ENCODE data around the gene MOCS3.
A peak's percentile ranks its signal among the peaks of the same experiment; 100 is the strongest.

MOCS3 gene

GRCh38 chr20:50958615-50959542, at the start of gene MOCS3:
TSS of gene MOCS3 (plus strand) at chr20:50958818. CDS start at chr20:50958843, 25 bp downstream.
- H3K4me2 ChIP-seq (ENCODE audit: low read depth, low read length) = peak within 1 kb of the TSS; percentile 93
- DNase-seq = peak; percentile 92
- peak within 1 kb of the TSS; percentile 32 for H2AFZ ChIP-seq (ENCODE audit: low read length)
- H3K79me2 ChIP-seq (ENCODE audit: low read length) = peaks cover 77% of the 10 kb centered on the region
- H3K4me1 ChIP-seq (ENCODE audit: low read length) = peaks cover 37% of the 10 kb centered on the region
- H3K9me3 ChIP-seq (replicated peaks; ENCODE audit: insufficient read depth, low read length) = no peaks in the 10 kb centered on the region
- H3K36me3 ChIP-seq (replicated peaks; ENCODE audit: insufficient read depth, low read length) = 0 out of 2 replicates have a peak, but pooled peaks cover 4% of the 10 kb centered on the region
- H4K20me1 ChIP-seq (ENCODE audit: insufficient read depth, low read length) = peaks cover 7% of the 10 kb centered on the region; the same call in 1 of the 2 replicates
- H3K9me2 ChIP-seq (replicated peaks; ENCODE audit: insufficient read depth, low read length) = no peaks in the 10 kb centered on the region
- H3K27ac ChIP-seq (ENCODE audit: low read length) = peak within 1 kb of the TSS; percentile 74
- H3F3A ChIP-seq (ENCODE audit: insufficient read depth, low read length) = peaks cover 8% of the 10 kb centered on the region
- TF ChIP-seq EZH2phosphoT487 (IDR thresholded peaks at IDR 0.05; ENCODE audit: low read length) (no peak), CTCF (IDR thresholded peaks at IDR 0.05; ENCODE audit: low read length) (no peak), EZH2 (optimal IDR thresholded peaks at IDR 0.05; ENCODE audit: low read depth, low read length) (no peak)
- H3K4me3 ChIP-seq (ENCODE audit: low read length) = peak within 1 kb of the TSS; percentile 81
- no peaks in the 10 kb centered on the region for H3K27me3 ChIP-seq (replicated peaks; ENCODE audit: insufficient read depth, low read length)
- peak within 1 kb of the TSS; percentile 96 for H3K9ac ChIP-seq (ENCODE audit: low read length)

GRCh38 chr20:50909413-50909812, 49.2 kb upstream of the MOCS3 start:
- Histone ChIP-seq H3K9ac (ENCODE audit: low read length) (no peak overlapping the region), H3F3A (ENCODE audit: insufficient read depth, low read length) (peaks cover 31% of the 10 kb centered on the region), H3K9me2 (replicated peaks; ENCODE audit: insufficient read depth, low read length) (no peaks in the 10 kb centered on the region), H3K4me3 (ENCODE audit: low read length) (no peak overlapping the region), H3K4me2 (ENCODE audit: low read depth, low read length) (no peak overlapping the region), H3K9me3 (replicated peaks; ENCODE audit: insufficient read depth, low read length) (no peaks in the 10 kb centered on the region), H3K4me1 (ENCODE audit: low read length) (peaks cover 21% of the 10 kb centered on the region), H3K79me2 (ENCODE audit: low read length) (peaks cover 98% of the 10 kb centered on the region), H3K27me3 (replicated peaks; ENCODE audit: insufficient read depth, low read length) (no peaks in the 10 kb centered on the region), H4K20me1 (ENCODE audit: insufficient read depth, low read length) (peaks cover 80% of the 10 kb centered on the region), H3K36me3 (replicated peaks; ENCODE audit: insufficient read depth, low read length) (0 out of 2 replicates have a peak, but pooled peaks cover 8% of the 10 kb centered on the region), H3K27ac (ENCODE audit: low read length) (no peak overlapping the region), H2AFZ (ENCODE audit: low read length) (no peak overlapping the region)
- DNase-seq = no peak
- TF ChIP-seq EZH2 (optimal IDR thresholded peaks at IDR 0.05; ENCODE audit: low read depth, low read length) (no peak), EZH2phosphoT487 (IDR thresholded peaks at IDR 0.05; ENCODE audit: low read length) (no peak), CTCF (IDR thresholded peaks at IDR 0.05; ENCODE audit: low read length) (no peak)

GRCh38 chr20:50911030-50911429, 47.6 kb upstream of the MOCS3 start:
- no peak overlapping the region for H2AFZ ChIP-seq (ENCODE audit: low read length)
- H3K9me2 ChIP-seq (replicated peaks; ENCODE audit: insufficient read depth, low read length) = no peaks in the 10 kb centered on the region
- no peak overlapping the region for H3K4me3 ChIP-seq (ENCODE audit: low read length)
- H3K27ac ChIP-seq (ENCODE audit: low read length) = peak overlapping the region; percentile 30; the same call in 1 of the 2 replicates
- H3K4me2 ChIP-seq (ENCODE audit: low read depth, low read length) = peak overlapping the region; percentile 35; the same call in 1 of the 2 replicates
- peaks cover 28% of the 10 kb centered on the region for H3F3A ChIP-seq (ENCODE audit: insufficient read depth, low read length)
- peaks cover 12% of the 10 kb centered on the region; the same call in 1 of the 2 replicates for H3K36me3 ChIP-seq (replicated peaks; ENCODE audit: insufficient read depth, low read length)
- H3K9ac ChIP-seq (ENCODE audit: low read length) = no peak overlapping the region
- DNase-seq = no peak
- peaks cover 84% of the 10 kb centered on the region for H4K20me1 ChIP-seq (ENCODE audit: insufficient read depth, low read length)
- peaks cover 98% of the 10 kb centered on the region for H3K79me2 ChIP-seq (ENCODE audit: low read length)
- no peaks in the 10 kb centered on the region for H3K9me3 ChIP-seq (replicated peaks; ENCODE audit: insufficient read depth, low read length)
- H3K27me3 ChIP-seq (replicated peaks; ENCODE audit: insufficient read depth, low read length) = no peaks in the 10 kb centered on the region
- peaks cover 21% of the 10 kb centered on the region for H3K4me1 ChIP-seq (ENCODE audit: low read length)
- TF ChIP-seq EZH2 (optimal IDR thresholded peaks at IDR 0.05; ENCODE audit: low read depth, low read length) (no peak), CTCF (IDR thresholded peaks at IDR 0.05; ENCODE audit: low read length) (no peak), EZH2phosphoT487 (IDR thresholded peaks at IDR 0.05; ENCODE audit: low read length) (no peak)

Data from MM.1S (cell line).